ENCODE data around the gene ZNRF1. TPM values are rescaled to one million over a fixed set of nuclear protein-coding genes. Genes with fewer than 3 reads are reported as not detected.

Gene ZNRF1
- total and polyA plus RNA-seq, 2 of the 13 experiments (the other 11 are each of a cell fraction or from before 2014, with no cell fraction given), result 43.9 to 58.7 TPM

DNA sequence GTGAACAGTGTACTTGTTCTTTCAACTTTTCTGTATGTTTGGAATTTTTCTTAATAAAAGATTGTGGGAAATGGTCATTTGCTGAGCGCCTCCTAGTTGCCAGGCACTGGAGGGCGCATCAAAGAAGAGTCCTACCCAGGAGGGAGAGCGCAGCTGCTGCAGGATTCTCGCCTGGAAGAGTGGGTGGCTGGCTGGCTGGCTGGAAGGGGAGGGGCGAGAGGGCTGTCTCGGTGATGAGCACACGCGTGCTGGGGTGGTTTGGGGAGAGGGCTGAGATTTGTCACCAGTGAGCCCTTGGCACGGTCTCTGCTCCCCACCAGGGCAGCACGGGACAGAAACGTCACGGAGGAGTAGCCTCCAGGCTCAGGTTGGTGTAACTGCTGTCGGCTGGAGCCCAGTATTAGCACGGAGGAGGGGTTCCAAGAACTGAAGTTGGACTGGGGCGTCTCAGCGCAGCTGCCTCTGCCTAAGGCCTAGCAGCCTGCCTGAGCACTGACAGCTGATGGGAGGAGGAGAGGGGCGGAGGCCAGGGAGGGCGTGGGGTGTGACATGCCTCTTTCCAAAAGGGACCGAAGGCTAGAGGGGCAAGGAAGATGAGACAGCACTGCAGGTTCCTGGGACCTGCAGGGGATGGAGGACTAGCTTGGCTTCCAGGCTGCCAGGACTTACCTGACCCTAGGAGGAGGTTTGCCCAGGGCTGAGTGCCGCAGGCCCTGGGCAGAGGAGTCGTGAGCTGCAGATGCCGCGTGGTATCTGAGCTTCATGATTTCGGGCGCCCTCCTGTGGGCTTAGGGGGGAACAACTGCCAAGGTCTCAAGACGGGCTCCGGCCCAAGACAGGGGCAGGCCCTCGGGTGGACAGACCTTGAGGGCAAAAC lies 112.1 kb downstream of the ZNRF1 start (continued):
- no peak for TF ChIP-seq ZNF75D (CRISPR knock-in tag; IDR thresholded peaks at IDR 0.05; ENCODE audit: borderline replicate concordance)
- no peak for TF ChIP-seq NAIF1 (CRISPR knock-in tag; IDR thresholded peaks at IDR 0.05; ENCODE audit: borderline replicate concordance)
- TF ChIP-seq PRPF4 (IDR thresholded peaks at IDR 0.05; ENCODE audit: low read depth, low read length, poor library complexity, severe bottlenecking), result no peak
- 0 out of 2 replicates have a peak, but pooled peaks have one; percentile 46 for TF ChIP-seq ZNF335 (CRISPR knock-in tag; IDR thresholded peaks at IDR 0.05)
- TF ChIP-seq ZNF331 (CRISPR knock-in tag; IDR thresholded peaks at IDR 0.05), result peak; percentile 80
- peak; percentile 25; the same call in 1 of the 2 replicates for TF ChIP-seq ZNF556 (CRISPR knock-in tag; IDR thresholded peaks at IDR 0.05; ENCODE audit: borderline replicate concordance)
- no peak for TF ChIP-seq SOX13 (IDR thresholded peaks at IDR 0.05)
- TF ChIP-seq SOX13 (CRISPR knock-in tag; conservative IDR thresholded peaks at IDR 0.05 in 1 of 2, IDR thresholded peaks at IDR 0.05 in 1 of 2), result no peak
- TF ChIP-seq, protein P1, sequence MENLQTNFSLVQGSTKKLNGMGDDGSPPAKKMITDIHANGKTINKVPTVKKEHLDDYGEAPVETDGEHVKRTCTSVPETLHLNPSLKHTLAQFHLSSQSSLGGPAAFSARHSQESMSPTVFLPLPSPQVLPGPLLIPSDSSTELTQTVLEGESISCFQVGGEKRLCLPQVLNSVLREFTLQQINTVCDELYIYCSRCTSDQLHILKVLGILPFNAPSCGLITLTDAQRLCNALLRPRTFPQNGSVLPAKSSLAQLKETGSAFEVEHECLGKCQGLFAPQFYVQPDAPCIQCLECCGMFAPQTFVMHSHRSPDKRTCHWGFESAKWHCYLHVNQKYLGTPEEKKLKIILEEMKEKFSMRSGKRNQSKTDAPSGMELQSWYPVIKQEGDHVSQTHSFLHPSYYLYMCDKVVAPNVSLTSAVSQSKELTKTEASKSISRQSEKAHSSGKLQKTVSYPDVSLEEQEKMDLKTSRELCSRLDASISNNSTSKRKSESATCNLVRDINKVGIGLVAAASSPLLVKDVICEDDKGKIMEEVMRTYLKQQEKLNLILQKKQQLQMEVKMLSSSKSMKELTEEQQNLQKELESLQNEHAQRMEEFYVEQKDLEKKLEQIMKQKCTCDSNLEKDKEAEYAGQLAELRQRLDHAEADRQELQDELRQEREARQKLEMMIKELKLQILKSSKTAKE (CRISPR knock-in tag; IDR thresholded peaks at IDR 0.05; ENCODE audit: borderline replicate concordance), result no peak
- no peak for TF ChIP-seq HOXA9 (CRISPR knock-in tag; IDR thresholded peaks at IDR 0.05; ENCODE audit: borderline replicate concordance)
- no peak; the same call in 1 of the 2 replicates for TF ChIP-seq KMT2A (CRISPR knock-in tag; IDR thresholded peaks at IDR 0.05)
- no peak for TF ChIP-seq ZNF432 (CRISPR knock-in tag; IDR thresholded peaks at IDR 0.05; ENCODE audit: borderline replicate concordance)
- TF ChIP-seq ZNF430 (CRISPR knock-in tag; IDR thresholded peaks at IDR 0.05), result no peak
- TF ChIP-seq, protein P2, sequence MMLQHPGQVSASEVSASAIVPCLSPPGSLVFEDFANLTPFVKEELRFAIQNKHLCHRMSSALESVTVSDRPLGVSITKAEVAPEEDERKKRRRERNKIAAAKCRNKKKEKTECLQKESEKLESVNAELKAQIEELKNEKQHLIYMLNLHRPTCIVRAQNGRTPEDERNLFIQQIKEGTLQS (CRISPR knock-in tag; IDR thresholded peaks at IDR 0.05), result peak; percentile 21; the same call in 1 of the 2 replicates
- TF ChIP-seq ZNF225 (CRISPR knock-in tag; IDR thresholded peaks at IDR 0.05), result 0 out of 2 replicates have a peak, but pooled peaks have one; percentile 43
- TF ChIP-seq, protein P3, sequence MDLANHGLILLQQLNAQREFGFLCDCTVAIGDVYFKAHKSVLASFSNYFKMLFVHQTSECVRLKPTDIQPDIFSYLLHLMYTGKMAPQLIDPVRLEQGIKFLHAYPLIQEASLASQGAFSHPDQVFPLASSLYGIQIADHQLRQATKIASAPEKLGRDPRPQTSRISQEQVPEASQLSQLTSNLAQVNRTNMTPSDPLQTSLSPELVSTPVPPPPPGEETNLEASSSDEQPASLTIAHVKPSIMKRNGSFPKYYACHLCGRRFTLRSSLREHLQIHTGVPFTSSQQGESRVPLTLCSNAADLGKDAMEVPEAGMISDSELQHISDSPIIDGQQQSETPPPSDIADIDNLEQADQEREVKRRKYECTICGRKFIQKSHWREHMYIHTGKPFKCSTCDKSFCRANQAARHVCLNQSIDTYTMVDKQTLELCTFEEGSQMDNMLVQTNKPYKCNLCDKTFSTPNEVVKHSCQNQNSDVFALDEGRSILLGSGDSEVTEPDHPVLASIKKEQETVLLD (CRISPR knock-in tag; IDR thresholded peaks at IDR 0.05; ENCODE audit: low read depth), result no peak
- TF ChIP-seq, protein P4, sequence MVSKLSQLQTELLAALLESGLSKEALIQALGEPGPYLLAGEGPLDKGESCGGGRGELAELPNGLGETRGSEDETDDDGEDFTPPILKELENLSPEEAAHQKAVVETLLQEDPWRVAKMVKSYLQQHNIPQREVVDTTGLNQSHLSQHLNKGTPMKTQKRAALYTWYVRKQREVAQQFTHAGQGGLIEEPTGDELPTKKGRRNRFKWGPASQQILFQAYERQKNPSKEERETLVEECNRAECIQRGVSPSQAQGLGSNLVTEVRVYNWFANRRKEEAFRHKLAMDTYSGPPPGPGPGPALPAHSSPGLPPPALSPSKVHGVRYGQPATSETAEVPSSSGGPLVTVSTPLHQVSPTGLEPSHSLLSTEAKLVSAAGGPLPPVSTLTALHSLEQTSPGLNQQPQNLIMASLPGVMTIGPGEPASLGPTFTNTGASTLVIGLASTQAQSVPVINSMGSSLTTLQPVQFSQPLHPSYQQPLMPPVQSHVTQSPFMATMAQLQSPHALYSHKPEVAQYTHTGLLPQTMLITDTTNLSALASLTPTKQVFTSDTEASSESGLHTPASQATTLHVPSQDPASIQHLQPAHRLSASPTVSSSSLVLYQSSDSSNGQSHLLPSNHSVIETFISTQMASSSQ (IDR thresholded peaks at IDR 0.05; ENCODE audit: low read depth), result no peak
- TF ChIP-seq, protein P4 (CRISPR knock-in tag; IDR thresholded peaks at IDR 0.05; ENCODE audit: borderline replicate concordance), result peak; percentile 33; the same call in 1 of the 2 replicates
- TF ChIP-seq RAD21 (CRISPR knock-in tag; IDR thresholded peaks at IDR 0.05), result peak; percentile 95
- no peak for TF ChIP-seq SP2 (CRISPR knock-in tag; IDR thresholded peaks at IDR 0.05)
- TF ChIP-seq ZKSCAN8 (CRISPR knock-in tag; IDR thresholded peaks at IDR 0.05; ENCODE audit: borderline replicate concordance), result no peak; the same call in 1 of the 2 replicates

Measured in HepG2 (cell line).